SK-N-MC (cell line): Measurements from ENCODE around the gene ZFYVE16.
A peak's percentile ranks its signal among the peaks of the same experiment; 100 is the strongest.

Experiments
- EZH2 ChIP-seq: fragments of 200-600 bp; sonication (generic); IDR thresholded peaks from one replicate; pipeline ENCODE4 v1.6.1; 2017; ENCODE audit warnings: antibody characterized with exemption
- FOXP2 ChIP-seq: optimal IDR thresholded peaks from 2 replicates; pipeline ENCODE3; 2011; ENCODE audit warnings: mild to moderate bottlenecking, moderate library complexity; ENCODE audit not compliant: insufficient read depth; ENCODE audit errors: extremely low read length, control extremely low read depth
- POLR2AphosphoS5 ChIP-seq: IDR thresholded peaks from 2 replicates; pipeline ENCODE4 v1.6.1; 2012; ENCODE audit warnings: mild to moderate bottlenecking, low read depth, low read length, borderline replicate concordance

DNA sequence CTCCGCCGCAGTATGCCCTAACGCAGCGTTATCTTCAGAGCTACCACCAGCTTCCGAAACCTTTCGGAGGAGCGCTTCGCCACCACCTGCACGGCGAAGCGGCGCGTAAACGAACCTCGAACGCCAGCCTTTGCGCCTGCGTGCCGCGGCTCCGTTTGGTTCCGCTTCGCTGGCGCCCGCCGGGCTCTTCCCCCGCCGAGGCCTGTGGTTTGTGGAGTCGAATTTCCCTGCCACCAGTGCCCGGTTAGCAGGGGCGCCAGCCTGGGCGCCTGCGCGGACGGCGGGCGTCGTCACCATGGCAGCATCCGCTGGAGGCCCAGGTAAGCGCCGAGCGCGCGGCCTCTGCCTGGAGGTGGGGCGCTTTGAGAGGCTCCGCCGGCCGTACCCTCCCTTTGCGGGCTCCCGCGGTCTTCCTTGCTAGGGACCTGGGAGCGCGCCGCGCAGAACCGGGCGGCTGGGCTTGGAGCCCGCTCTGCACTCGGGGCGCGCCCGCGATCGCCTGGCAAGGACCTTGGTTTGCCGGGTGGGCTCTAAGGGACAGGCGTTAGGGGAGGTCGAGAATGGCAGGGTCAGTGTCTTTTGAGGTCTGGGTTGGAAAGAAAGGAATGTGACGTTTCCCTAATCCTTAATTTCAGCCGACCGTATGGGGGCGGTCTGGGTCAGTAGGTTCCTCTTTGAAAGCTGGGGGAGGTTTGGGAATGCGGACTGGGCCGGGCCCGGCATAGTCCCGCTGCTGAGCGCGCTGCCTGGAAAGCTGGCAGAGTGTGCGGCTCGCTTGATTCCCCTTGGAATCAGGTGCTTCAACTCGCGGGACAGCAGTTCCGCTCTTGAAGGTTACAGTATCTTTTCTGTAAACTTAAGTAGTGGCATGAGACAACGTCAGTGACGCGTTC, 80.2 kb downstream of the ZFYVE16 start, which contains the start of gene FAM151B:
- TF ChIP-seq POLR2AphosphoS5 = peak; percentile 77; the same call in 1 of the 2 replicates
- no peak for TF ChIP-seq EZH2
- TF ChIP-seq FOXP2 = no peak
